Esophagus muscularis mucosa (tissue), 4 donors: Measurements from ENCODE around the gene KLF11. TPM values are rescaled to one million over a fixed set of nuclear protein-coding genes. Genes with fewer than 3 reads are reported as not detected.

ENCODE experiments used
- DNase-seq: peaks from one replicate; pipeline ENCODE4 v3.0.0-alpha.2; 2017; ENCODE audit errors: extremely low spot score
- H3K27ac ChIP-seq, 4 donors: fragments of 200-600 bp; sonication (generic); replicated peaks in 1 of 4; 1 replicate in 3 of 4; 2 replicates in 1 of 4; pipeline ENCODE4 v1.5.1; 2016 to 2019; ENCODE audit warnings: mild to moderate bottlenecking in 1 of 4
- H3K27me3 ChIP-seq, 4 donors: fragments of 200-600 bp; sonication (generic); one replicate each; pipeline versions ENCODE4 v1.5.1 to v1.6.0; 2016 to 2019
- H3K36me3 ChIP-seq, 4 donors: fragments of 200-600 bp; sonication (generic); one replicate each; pipeline ENCODE4 v1.5.1; 2016 to 2019
- H3K4me1 ChIP-seq, 4 donors: fragments of 200-600 bp; sonication (generic); one replicate each; pipeline ENCODE4 v1.5.1; 2016 to 2019
- H3K4me3 ChIP-seq, 4 donors: fragments of 200-600 bp; sonication (generic); 1 replicate in 2 of 4; 2 replicates in 2 of 4; pipeline ENCODE4 v1.5.1; 2016 to 2019; ENCODE audit warnings: mild to moderate bottlenecking in 4 of 4, moderate library complexity in 1 of 4
- H3K9me3 ChIP-seq, 4 donors: fragments of 200-600 bp; sonication (generic); 1 replicate in 3 of 4; 2 replicates in 1 of 4; pipeline ENCODE4 v1.5.1; 2016 to 2019
- CTCF ChIP-seq, 3 experiments: fragments of 200-600 bp in 2 of 3; fragments of 450-650 bp in 1 of 3; sonication (generic) in 2 of 3; IDR thresholded peaks; one replicate each; pipeline ENCODE4 v1.5.1; 2017 to 2019; ENCODE audit warnings: antibody characterized with exemption in 3 of 3, mild to moderate bottlenecking in 2 of 3, moderate library complexity in 1 of 3
- EP300 ChIP-seq: sonication (generic); formaldehyde crosslinking; IDR thresholded peaks from one replicate; pipeline ENCODE4 v1.6.1; 2017; ENCODE audit warnings: antibody characterized with exemption
- POLR2A ChIP-seq: fragments of 450-650 bp; IDR thresholded peaks from one replicate; pipeline ENCODE4 v1.6.1; 2017; ENCODE audit warnings: antibody characterized with exemption, moderate library complexity, mild to moderate bottlenecking, low read depth
- POLR2AphosphoS5 ChIP-seq, 2 donors: sonication (generic); formaldehyde crosslinking; IDR thresholded peaks; one replicate each; pipeline ENCODE4 v1.6.1; 2017; ENCODE audit warnings: antibody characterized with exemption in 2 of 2
- WGBS: methylation state at CpG from one replicate; pipeline ENCODE4 v1.1.5; 2018; 5-methylcytosine and 5-hydroxymethylcytosine counted together
- intact Hi-C: fragments of 100-400 bp; cut with DNase I; formaldehyde crosslinking; loops from one replicate; pipeline ENCODE4 v1.15.1; 2023
- total RNA-seq, 4 donors: library from RNA; depleted of rRNA; stranded (reverse); fragments of >200 nt; gene quantifications; one replicate each; pipeline versions ENCODE4 v1.1.0 to v1.2.1, GENCODE V29; 2016

The KLF11 gene
- total RNA-seq, 4 donors from 2014 or later: 15.8 to 51.6 (median 33.9) TPM

GRCh38 chr2:10016802-10017258 is 26.5 kb upstream of the KLF11 start:
- TF ChIP-seq POLR2A (no peak), CTCF (IDR thresholded peaks at IDR 0.05) (no peak), POLR2AphosphoS5 (IDR thresholded peaks at IDR 0.05) (no peak)
- WGBS: 82% methylated on average over 8 of the region's 8 CpGs

GRCh38 chr2:10017313-10017941 is 25.9 kb upstream of the KLF11 start:
- TF ChIP-seq EP300 (no peak), POLR2AphosphoS5 (IDR thresholded peaks at IDR 0.05) (no peak), CTCF (IDR thresholded peaks at IDR 0.05) (no peak), POLR2A (no peak)
- Histone ChIP-seq H3K4me3 (no peak overlapping the region), H3K4me1 (peaks cover 0 to 7% (median 0%) of the 10 kb centered on the region in 4 donors), H3K27ac (no peak overlapping the region), H3K9me3 (peaks cover 0 to 13% (median 6%) of the 10 kb centered on the region in 4 donors), H3K27me3 (no peaks in the 10 kb centered on the region), H3K36me3 (no peaks in the 10 kb centered on the region)
- WGBS: 97% methylated on average over 5 of the region's 5 CpGs
- no peak for DNase-seq
- intact Hi-C loops: no loop called here

More at GRCh38 chr2:10016802-10017258, 26.5 kb upstream of the KLF11 start:
- no peak overlapping the region for H3K4me3 ChIP-seq
- no peak overlapping the region for H3K27ac ChIP-seq
- H3K9me3 ChIP-seq: peaks cover 0 to 13% (median 6%) of the 10 kb centered on the region in 4 donors
- H3K4me1 ChIP-seq: peaks cover 0 to 7% (median 0%) of the 10 kb centered on the region in 4 donors
- intact Hi-C loops: no loop called here
- H3K36me3 ChIP-seq: no peaks in the 10 kb centered on the region
- no peak for DNase-seq
- H3K27me3 ChIP-seq: no peaks in the 10 kb centered on the region

GRCh38 chr2:10019174-10019573 is 24.2 kb upstream of the KLF11 start:
- WGBS: 64% methylated on average over 8 of the region's 8 CpGs
- Histone ChIP-seq H3K27me3 (no peaks in the 10 kb centered on the region), H3K27ac (no peak overlapping the region), H3K4me3 (no peak overlapping the region), H3K36me3 (no peaks in the 10 kb centered on the region), H3K4me1 (peaks cover 0 to 7% (median 0%) of the 10 kb centered on the region in 4 donors), H3K9me3 (peaks cover 0 to 13% (median 6%) of the 10 kb centered on the region in 4 donors)
- TF ChIP-seq POLR2A (no peak), POLR2AphosphoS5 (IDR thresholded peaks at IDR 0.05) (peak in 1 of 2 donors; percentile 16), CTCF (IDR thresholded peaks at IDR 0.05) (no peak), EP300 (no peak)
- intact Hi-C loops: no loop called here
- DNase-seq: no peak

- H3K27ac ChIP-seq: no peak overlapping the region
- H3K36me3 ChIP-seq: no peaks in the 10 kb centered on the region
- 87% methylated on average over 15 of the region's 27 CpGs for WGBS
- H3K4me3 ChIP-seq: no peak overlapping the region
- peaks cover 0 to 13% (median 6%) of the 10 kb centered on the region in 4 donors for H3K9me3 ChIP-seq
- intact Hi-C loops: no loop called here
- no peak for DNase-seq
- H3K4me1 ChIP-seq: peaks cover 0 to 7% (median 0%) of the 10 kb centered on the region in 4 donors
- H3K27me3 ChIP-seq: no peaks in the 10 kb centered on the region
- TF ChIP-seq EP300 (no peak), POLR2A (no peak)
Observed at GRCh38 chr2:10019602-10020400, 23.5 kb upstream of the KLF11 start.

GRCh38 chr2:10022041-10022421 is 21.3 kb upstream of the KLF11 start:
- TF ChIP-seq POLR2AphosphoS5 (IDR thresholded peaks at IDR 0.05) (no peak), EP300 (no peak), CTCF (IDR thresholded peaks at IDR 0.05) (no peak), POLR2A (no peak)

More at GRCh38 chr2:10022041-10022421, 21.3 kb upstream of the KLF11 start:
- DNase-seq: no peak
- intact Hi-C loops: no loop called here
- no peak overlapping the region for H3K4me3 ChIP-seq
- H3K9me3 ChIP-seq: peaks cover 0 to 10% (median 4%) of the 10 kb centered on the region in 4 donors
- 98% methylated on average over 16 of the region's 16 CpGs for WGBS
- no peaks in the 10 kb centered on the region for H3K36me3 ChIP-seq
- H3K4me1 ChIP-seq: peaks cover 0 to 7% (median 0%) of the 10 kb centered on the region in 4 donors
- no peak overlapping the region for H3K27ac ChIP-seq
- H3K27me3 ChIP-seq: no peaks in the 10 kb centered on the region
